NCI-H146 treated with DMSO at 0.1 percent for 48 hours (cell line): Measurements from ENCODE around the gene RPS6KA2.

Source experiments
- DNase-seq: peaks from one replicate; lab custom pipeline; 2025; ENCODE audit not compliant: unreplicated experiment; lab: John Stamatoyannopoulos, UW

The RPS6KA2 gene

DNA sequence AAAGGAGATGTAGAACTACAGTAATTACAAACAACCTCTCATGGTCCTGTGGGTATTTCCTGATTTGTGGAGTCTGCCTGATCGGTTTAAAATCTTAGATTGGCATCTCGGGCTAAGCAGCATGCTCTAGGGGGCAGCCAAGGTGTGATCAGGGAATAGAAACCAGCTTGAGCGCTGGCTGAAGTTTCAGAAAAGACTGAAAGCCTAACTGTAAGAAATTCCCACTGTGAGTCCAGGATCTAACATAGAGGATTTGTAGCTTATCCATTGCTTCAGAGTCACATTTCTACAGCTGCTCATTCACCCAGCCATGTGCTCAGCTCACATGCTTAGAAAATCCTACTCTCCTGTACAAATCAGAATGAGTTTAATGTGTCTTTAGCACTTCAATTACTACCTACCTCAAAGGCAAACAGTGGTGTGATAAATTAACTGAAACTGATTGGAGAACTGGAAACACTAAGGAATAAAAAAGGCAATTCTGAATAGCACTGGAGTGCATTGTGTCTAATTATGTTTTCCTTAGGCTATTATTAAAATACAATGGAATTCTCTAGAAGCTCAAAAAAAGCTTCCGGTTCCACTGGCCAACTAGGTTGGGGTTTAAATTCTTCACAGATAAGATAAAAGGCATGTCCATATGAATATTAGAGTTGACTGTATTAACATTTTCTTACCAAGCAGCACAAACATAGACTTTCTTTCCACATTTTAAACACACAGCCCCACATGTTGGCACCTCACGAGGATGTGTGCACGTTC is 170.5 kb downstream of the RPS6KA2 start:
- DNase-seq: peak; percentile 77

DNA sequence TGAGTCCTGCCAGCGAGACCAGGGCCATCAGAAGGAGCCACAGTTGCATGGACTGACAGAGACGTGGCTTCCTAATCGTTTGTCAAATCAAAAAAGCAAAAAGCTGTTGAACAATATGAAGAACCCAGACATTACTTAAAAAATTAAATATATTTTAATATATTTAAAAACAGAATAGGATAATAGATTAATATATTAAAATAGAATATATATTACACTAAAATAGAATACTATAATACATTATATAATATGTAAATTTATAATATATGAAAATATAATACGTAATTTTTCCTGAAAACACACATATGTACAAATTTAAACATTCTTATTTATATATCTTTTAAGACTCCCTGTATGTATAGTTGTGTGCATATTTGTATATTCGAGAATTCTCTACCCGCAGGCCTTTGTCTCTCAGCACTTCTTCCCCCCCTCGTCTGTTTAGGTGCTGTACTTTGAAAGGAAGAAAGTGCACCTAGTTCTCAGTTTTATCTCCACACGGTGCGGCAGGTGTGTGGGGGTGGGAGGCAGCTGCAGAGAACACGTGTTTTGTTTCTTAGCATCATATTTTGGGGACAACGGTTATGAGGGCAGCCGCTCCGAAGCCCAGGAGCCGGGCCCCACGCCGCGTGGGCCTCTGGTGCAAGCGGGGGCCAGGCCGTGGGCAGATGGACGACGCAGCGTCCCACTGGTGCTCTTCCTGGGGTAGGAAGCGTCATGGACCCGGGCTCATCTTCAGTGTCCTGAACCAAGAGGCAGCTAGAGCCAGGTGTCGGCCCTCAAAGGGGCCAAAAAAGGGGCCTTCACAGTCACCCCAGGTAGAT is 172.1 kb downstream of the RPS6KA2 start:
- DNase-seq: no peak

DNA sequence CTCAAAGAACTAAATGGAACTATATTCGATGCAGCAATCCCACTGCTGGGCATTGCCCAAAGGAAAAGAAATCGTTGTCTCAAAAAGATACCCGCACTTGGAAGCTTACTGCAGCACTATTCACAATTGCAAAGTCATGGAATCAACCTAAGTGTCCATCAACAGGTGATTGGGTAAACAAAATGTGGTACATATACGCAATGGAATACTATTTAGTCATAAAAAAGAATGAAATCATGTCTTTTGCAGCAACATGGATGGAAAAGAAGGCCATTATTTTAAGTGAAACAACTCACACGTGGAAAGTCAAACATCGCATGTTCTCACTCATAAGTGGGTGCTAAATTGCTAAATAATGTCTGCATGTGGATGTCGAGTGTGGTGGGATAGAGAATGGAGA is 173.4 kb downstream of the RPS6KA2 start:
- DNase-seq: no peak

DNA sequence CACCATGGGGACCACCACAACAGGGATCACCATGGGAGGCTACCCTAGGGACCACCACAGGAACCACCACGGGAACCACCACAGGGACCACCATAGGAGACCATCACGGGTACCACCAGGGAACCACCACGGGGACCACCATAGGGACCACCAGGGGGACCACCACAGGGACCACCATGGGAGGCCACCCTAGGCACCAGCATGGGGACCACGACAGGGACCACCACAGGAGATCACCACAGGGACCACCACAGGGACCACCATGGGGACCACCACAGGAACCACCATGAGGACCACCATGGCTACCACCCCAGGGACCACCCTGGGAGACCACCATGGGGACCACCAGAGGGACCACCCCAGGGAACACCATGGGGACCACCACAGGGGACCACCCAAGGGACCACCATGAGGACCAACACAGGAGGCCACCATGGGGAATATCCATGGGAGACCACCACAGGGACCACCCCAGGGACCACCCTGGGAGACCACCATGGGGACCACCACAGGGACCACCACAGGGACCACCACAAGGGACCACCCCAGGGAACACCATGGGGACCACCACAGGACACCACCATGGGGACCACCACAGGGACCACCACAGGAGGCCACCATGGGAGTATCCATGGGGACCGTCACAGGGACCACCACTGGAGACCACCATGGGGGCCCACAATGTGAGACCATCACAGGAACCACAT is 176.7 kb downstream of the RPS6KA2 start:
- DNase-seq: no peak

DNA sequence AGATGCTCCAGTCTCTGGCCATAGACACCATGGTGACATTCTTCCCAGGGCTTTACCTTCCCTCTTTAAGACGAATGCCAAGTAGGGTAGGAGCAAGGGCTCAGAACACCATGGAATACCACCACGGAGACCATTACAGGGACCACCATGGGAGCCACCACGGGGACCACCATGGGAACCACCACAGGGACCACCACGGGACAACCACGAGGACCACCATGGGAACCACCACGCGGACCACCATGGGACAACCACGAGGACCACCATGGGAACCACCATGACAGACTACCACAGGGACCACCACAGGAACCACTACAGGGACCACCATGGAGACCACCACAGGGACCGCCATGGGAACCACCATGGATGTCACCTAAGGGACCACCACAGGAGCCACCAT is 177.4 kb downstream of the RPS6KA2 start:
- DNase-seq: no peak

DNA sequence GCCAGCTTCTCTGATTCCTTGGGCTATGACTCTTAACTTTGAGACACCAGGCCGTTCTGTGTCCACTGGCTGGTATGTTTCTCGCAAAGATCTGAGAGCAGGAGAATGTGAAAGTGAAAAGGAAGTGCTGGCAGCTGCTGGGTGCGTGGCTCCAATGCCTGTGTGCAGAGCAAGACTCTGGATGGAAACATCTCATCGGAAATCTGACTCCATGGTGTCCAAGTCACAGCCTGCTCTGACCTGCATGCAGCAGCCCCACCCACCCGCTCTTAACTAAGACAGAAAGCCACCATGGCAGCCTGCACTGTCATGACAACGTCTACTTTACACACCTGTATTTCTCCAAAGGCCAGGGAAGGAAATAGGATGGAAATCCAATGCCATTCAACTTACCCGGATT is 178.0 kb downstream of the RPS6KA2 start:
- DNase-seq: no peak

DNA sequence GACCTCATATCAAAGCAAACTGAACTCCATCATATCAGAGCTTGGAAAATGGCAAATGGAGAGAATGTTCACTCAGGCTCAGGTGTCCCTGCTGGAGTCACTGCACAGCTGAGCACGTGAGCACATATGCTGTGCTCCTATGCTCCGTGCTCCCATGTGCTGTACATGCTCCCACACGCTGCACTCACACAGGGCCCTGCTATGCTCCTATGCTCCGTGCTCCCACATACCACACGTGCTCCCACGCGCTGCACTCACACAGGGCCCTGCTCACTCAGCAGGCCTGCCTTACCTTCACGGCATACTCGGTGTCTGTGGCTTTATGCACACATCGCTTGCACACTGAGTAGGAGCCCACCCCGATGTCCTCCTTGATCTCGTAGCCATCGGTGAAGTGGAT is 178.6 kb downstream of the RPS6KA2 start:
- DNase-seq: no peak

DNA sequence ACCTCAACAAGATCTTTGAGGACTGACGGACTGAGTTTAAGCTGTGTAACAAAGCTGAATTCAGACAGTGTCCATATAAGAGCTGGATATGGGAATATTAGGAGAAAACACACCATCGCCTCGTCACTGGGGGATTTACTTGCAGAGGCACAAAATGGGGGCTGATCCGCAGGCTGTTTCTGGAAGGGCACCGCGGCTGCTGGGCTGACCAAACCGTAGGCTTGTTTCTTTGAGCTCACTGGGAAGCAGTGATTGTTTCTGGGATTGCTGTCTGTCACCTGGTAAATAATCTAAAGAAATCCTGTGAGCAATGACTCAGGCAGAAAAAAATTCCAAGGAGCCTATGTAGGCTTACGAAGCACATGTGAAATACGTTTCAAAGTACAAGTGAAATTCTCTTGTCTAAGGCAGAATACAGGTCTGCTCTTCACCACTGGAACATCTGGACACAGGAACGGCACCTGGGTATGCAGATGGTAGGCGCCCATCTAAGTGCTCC is 180.4 kb downstream of the RPS6KA2 start:
- no peak for DNase-seq

DNA sequence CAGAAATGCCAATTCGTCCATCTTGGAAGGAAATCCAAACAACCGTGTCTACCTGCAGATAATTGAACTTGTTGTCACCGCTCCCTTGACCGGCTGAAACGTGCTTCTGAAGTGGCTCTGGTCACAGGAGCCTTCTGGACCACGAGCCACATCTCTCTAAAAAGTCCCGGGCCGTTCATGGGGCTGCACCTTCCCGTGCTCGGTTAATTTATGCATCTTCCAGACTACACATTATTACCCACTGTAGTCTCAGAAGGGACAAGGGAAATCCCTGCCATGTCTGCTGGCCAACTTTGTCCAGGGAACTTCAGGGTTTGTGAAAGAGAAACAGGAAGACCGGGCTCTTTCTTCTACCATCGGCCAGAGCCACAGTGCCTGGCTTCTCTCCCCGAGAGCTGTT is 180.9 kb downstream of the RPS6KA2 start:
- no peak for DNase-seq

DNA sequence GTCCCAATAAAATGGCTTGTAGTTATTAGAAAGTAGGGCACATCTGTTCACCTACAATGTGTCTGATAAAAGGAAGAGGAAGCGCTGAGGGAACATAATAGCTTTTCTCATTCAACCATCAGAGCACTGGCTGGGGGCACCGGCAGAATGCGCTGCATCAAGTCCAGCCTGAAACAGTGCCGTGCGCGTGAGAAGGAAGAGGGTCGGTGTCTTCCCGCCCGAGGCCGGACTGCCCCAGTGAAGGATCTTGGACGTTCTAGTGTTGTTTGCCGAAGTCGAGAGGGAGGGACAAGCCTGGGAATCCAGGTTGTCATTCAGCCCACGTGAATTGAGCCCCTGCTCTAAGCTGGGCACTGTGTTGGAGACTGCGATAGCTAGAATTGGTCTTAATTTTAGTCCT is 182.6 kb downstream of the RPS6KA2 start:
- DNase-seq: no peak

DNA sequence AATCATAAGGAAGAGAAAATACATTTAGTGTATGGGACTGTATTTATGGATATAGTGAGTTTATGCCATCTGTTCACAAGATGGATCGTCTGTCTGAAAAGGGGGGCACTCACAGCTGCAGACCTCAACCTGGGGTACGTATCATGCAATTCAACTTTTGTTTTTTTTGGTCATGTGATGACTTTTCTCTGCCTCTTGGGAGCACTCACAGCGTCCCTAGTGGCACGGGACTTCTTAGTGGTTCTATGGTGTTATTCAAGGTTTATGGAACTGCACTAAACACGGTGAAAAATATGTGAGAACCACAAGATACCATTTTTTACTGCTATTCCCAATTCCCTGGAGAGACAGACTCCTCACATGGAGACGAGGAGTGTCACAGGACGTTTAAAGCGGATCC is 183.9 kb downstream of the RPS6KA2 start:
- no peak for DNase-seq

DNA sequence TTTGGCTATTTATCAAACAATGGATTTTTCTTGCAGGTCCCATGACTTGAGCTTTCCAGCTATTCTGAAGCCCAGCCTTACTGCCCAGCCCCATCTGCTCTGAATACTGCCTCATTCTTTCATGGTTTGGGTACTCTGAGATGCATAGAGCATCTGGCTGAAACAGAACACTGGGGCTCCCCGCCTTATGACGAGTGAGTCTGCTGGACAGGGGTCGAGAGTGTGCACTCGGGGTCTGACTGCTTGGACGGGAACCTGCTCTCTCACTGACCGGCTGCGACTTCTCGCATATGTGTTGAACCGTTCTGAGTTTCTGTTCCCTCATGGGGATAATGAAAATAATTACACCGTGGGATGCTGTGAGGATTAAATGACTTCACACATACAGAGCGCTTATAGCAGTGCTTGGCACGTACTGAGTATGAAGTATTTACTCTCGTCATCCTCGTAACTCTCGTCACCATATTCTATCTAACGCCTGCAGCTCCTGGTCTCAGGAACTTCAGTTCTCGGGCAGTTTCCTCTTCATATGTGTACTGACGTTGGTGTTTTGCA is 184.8 kb downstream of the RPS6KA2 start:
- DNase-seq: no peak

DNA sequence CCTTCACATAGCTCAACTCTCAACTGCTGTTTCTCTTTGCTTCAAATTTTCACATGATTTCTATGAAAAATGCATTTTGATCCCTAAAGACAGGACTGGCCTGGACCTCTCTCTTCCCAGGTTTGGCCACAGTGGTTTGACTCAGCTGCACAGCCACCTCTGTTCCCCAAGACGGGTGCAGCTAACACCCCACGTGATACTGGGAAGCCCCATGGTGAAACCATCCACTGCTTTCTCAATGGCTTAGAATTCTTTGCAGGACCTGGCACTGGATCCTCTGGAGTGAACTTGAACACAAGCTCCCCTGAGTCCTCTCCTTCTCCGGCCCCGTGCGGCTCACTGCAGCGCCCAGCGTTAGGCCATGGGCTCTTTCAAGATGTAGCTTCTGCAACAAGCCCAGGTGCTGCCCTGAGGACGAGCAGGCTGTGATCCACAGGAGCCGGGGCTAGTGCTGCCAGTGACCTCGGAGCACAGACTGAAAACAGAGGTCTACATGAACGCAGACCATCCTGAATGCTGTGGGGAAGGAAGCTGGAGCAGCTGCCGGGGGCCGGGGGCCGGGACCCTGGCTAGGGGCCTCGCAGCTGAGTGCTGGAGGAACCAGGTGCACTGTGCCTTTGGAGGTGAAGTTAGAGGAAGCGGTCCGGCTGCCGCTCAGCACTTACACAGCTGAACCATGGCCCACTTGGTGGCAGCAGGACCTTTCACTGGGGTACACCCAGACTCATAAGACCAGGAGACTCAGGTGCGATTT is 185.5 kb downstream of the RPS6KA2 start:
- no peak for DNase-seq

DNA sequence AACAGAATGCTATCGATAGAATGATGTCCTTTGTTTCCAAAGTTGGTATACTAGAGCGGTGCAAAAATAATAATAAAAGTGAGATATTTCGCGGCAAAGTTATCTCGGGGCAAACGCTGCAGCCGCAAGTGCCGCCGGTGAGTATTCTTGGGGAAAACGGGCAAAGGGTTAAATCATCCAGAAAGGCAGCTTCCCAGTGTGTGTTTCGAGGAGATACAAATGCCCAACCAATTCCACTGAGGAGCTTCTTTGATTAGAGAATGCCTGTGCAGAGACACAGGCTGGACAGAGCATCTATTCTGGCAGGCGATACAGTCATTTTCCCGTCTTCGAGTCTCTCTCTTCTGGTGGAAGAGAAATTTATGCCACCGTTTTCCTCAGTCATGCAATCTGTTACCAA is 186.3 kb downstream of the RPS6KA2 start:
- no peak for DNase-seq

DNA sequence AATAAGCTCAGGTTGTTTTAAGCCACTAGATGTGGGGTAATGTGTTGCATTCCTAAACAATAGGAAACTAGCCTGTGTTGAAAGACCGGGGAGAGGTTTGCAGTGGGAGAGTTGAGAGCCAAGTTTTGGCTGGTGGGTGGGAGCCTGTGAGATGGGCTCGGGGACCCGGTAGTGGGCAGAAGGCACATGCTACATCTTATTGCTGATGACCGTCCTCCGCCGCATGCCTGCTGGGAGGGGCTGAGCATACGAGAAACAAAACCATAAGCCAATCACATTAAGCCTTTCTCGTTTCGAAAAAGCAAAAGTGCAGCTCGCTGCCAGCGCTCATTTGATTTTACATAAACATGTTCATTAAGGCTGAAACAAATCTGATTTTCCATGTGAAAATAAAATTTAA is 186.9 kb downstream of the RPS6KA2 start:
- DNase-seq: no peak

DNA sequence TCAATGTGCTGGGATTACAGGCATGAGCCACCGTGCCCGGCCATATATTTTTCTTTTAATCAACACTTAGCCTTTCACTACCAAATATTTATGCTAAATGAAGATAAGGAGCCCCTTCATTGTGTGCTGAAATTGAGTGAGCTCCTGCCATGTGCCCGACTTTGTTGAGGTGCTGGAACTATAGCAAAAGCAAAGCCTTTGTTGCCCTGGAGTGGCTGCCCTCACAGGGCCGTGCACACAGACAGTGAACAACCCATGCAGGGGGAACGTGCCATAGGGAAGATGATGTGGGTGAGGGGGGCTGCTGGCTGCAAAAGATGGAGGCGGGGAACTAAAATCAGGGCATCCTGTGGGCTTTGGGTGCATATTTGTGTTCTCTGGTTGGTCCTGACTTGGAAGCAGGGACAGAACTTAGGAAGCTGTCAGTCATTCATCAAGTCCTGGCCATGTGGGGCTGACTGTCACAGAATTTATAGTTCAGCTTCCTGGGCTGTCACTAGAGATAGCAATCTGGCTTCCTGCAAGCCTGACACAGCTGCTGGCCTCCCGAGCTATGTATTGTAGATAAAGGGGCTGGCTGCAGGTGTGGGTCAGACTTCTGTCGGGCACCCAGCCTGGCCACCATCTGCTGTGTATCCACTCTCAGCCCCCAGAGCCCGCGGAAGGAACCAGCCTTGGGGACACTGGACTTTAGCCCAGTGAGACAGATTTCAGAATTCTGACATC is 187.5 kb downstream of the RPS6KA2 start:
- no peak for DNase-seq

DNA sequence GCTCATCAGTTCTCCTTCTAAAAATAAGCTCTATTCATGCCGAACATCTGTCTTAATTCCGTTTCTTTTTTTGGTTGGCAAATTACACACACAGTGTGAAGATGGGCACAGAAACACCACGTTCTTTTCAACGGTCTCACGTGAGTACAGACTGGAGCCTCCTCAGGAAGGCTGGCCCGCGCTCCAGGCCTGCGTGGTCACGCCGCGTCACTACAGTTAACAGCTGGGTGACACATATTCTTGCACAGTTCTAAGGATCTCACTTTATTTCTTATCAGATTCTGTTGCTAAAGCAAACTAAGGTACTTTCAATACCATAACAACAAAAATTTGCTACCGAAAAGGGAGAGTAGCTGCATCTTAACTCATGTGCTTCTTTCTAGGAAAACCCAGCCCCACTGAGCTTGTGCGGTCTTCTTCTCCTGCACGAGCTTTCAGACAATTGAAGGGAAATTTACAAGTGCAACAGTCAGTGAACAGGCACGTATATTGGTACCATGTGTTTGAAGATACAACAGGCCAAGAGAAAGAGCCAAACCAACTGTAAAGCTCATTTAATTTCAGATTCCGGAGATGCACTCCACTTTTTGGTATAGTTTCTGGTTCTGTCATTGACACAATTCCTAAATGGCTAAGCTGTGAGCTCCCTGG is 188.7 kb downstream of the RPS6KA2 start:
- no peak for DNase-seq

DNA sequence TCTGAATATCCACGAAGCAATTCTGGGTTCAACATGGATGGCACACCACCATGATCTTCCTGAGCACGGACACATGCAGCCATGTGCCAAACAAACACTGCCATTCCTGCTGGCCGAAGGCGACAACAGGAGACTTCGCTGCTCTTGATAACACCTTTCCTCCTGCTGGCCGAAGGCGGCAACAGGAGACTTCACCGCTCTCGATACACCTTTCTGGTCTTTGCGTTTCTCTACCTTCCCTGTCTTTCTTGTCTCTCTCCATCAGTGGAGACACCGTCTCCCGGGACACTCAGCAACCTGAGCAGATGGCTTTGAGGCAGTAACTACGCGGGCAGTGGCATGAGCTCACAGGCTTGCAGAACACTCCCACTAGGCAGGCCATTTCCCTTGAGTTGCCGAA is 189.4 kb downstream of the RPS6KA2 start:
- DNase-seq: no peak
